GM19351 (cell line): ENCODE measurements around the gene ADAM21.
"Not testable (repeated sequence)": the region's sequence is repeated elsewhere in the genome, so short reads cannot be mapped to it uniquely, and the experiment has no call there.

Experiments
- ATAC-seq: cut with Tn5 transposase; IDR thresholded peaks from one replicate; pipeline ENCODE4 v1.9.1; 2021; ENCODE audit warnings: mild to moderate bottlenecking, moderate library complexity; ENCODE audit not compliant: unreplicated experiment

The ADAM21 gene

DNA sequence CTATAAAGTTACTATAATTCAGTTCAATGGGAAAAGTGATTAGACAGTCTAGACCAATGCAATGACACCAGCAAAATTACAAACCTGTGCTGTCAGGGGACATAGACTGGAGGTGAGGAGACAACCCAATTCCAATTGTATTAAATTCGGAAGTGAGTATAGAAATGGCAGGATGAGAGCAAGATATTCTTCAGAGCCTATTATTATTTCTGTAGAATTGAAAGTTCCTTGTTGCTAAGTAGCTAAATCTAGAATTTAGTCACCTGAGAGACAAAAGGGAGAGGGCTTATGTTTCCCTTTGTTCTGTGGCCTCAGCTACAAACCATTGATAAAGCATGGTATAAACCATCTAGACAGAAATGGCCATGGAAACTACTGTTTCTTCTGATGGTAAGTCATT is at the start of gene ADAM21:
Gene ADAM21 (plus strand): TSS at position 301 of the 400 bp plus-strand sequence. CDS start 5,326 bp downstream, outside the sequence.
- ATAC-seq: no peak

DNA sequence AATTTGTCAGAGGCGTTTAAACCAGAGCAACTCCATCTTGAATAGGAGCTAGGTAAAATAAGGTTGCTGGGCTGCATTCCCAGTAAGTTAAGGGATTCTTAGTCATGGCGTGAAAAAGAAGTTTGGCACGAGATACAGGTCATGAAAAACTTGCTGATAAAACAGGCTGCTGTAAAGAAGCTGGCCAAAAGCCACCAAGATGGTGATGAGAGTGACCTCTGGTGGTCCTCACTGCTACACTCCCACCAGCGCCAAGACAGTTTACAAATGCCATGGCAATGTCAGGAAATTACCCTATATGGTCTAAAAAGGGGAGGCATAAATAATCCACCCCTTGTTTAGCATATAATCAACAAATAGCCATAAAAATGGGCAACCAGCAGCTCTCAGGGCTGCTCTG is 48.6 kb upstream of the ADAM21 start:
- not testable (repeated sequence) for ATAC-seq

DNA sequence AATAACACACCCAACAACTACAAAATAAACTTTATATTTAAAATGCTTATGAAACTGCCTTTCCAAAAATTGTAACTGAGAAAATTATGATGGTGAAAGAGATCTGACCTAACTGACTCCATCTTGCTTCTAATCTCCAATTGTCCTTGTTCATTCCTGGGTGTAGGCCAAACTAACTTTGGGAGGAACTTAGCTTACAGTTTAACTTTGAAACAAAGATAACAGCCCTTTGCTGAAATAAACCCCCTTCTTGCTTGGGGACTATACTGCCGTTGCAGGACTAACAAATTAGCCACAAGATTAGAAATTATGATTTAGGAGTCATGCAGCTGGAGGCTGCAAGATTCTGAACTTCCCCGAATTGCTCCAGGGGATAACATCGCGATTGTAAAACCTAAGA is 45.8 kb upstream of the ADAM21 start:
- ATAC-seq: not testable (repeated sequence)

DNA sequence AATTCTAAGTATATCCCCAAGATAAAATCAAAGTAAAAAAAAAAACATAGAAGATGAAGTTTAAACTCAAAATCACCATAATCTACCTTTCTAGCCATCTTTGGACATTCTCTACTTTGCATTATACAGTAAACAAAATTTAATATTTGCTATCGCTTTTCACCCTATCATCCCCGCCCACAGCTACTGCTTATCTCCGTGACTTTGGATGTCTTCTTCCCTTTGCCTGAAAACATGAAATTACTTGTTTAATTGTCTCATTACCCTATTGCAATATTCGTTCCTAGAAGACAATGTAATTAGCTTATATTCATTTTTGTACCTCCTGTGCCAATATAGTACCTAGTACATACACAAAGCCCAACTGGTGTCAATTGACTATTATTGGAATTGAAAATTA is 44.4 kb upstream of the ADAM21 start:
- ATAC-seq: no peak

DNA sequence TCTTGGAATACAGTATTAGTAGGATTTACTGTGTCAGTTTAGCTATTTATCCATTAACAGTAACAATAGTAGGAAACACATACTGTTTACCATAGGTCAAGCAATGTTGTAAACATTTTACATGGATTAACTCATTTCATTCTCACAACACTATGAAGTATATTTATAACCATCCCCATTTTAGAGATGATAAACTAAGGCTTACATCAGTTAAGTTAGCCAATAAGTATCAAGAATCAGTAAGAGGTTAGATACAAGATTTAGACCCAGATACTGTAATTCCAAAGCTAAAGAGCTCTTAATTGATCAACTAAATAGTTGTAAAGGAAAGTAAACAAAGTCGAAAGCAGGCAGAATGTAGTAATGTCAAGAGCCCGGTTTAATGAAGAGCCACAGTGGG is 36.2 kb upstream of the ADAM21 start:
- no peak for ATAC-seq

DNA sequence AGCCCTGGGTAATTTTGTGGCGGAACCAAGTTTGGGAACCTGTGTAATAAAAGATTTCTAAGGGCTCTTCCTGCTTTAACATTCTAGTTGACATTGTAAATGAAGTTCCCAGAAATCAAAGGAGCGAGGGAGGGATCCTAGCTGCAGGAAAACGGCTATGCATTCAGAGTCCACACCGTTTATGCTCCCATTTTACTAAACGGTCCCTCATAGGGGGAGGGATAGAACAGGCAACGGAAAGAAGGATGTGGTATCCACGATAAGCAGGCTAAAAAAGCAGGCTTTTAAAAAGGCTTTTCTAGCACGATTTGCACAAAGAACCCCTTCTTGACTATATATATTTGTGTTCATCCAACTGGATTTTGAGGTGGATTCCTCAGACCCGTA is 35.6 kb upstream of the ADAM21 start:
- ATAC-seq: no peak

DNA sequence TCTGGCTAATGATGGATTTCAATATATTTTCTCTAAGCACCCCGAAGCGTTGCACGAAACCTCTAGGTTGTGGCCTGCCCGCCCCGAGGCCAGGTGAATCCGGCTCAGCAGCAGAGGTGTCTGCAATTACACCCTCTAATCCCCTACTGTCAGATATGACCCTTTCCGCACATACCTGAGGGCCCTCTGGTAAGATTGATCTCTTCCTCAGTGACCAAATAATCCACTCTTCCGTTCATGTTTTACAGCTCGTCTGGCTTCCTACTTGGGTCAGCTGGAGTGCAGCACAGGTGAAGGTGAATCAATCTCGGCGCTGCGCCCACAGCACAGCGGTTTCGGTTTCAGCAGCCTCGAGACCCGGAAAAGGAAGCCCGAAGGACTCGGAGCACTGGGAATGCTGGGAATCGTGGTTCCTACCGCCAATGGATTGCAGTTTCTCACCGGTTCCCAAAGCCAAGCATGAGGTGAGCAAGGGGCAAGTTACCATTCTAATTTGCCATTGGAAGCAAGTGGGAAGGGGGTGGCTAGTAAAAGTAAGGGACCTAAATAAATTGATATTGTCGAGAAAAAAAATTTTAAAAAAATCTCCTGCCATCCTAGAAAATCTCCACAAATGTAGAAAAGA is 35.1 kb upstream of the ADAM21 start, which contains the start of gene SYNJ2BP:
Gene SYNJ2BP (minus strand): TSS at position 366 of the 625 bp plus-strand sequence. CDS start 127 bp downstream, at position 239.
- ATAC-seq: peak; percentile 54

DNA sequence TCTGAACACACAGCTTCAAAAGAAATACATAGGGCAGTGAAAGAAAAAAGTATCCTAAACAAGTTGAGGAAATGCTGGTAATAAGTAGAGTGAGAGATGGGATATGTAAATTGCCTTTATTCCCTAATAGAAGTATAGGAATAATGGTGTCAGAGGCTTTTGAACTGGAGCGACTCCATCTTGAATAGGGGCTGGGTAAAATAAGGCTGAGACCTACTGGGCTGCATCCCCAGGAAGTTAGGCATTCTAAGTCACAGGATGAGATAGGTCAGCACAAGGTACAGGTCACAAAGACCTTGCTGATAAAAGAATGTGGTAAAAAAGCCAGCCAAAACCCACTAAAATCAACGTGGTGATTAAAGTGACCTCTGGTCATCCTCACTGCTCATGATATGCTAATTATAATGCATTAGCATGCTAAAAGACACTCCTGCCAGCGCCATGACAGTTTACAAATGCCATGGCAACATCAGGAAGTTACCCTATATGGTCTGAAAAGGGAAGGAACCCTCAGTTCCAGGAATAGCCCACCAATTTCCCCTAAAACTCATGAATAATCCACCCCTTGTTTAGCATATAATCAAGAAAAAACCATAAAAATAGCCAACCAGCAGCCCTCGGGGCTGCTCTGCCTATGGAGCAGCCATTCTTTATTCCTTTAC is 32.6 kb upstream of the ADAM21 start:
- not testable (repeated sequence) for ATAC-seq

DNA sequence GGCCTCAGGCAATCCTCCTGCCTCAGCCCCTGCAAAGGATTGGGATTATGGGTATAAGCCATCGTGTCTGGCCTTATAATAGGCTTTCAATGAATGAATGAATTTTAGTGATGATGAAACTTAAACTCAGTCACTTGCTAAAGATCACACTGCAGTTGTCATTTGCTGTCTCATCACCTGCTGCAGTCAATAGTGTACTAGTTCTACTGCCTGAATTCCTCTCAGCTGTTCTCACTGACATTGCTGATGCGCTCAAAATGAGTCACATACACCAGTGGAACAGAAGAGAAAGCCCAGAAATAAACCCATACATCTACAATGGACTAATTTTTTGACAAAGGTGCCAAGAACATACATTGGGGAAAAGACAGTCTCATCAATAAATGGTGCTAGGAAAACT is 29.4 kb upstream of the ADAM21 start:
- no peak for ATAC-seq

DNA sequence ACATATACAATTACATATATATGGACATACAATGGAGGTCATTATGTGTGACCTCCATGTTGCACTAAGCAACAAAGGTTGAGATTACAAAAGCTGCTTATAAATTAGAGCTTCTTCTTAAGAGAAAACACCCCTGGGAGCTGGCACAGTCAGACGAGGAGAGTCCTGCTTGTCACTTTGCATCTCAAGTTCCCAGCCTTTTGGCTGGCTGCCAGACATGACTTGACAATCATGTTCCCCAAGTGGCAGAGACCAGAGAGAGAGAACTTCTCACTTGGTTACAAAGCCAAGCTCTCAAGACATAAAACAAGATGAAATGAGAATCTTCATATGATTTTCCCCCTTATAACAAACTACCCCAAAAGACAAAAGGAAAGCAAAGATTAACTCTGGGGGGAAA is 26.6 kb upstream of the ADAM21 start:
- no peak for ATAC-seq

DNA sequence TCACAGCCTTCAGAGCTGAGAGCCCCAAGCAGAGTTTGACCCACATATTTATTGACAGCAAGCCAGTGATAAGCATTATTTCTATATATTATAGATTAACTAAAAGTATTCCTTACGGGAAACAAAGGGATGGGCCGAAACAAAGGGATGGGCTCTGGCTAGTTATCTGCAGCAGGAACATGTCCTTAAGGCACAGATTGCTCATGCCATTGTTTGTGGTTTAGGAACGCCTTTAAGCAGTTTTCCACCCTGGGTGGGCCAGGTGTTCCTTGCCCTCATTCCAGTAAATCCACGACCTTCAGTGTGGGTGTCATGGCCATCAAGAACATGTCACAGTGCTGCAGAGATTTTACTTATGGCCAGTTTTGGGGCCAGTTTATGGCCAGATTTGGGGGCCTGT is 25.4 kb upstream of the ADAM21 start:
- not testable (repeated sequence) for ATAC-seq

DNA sequence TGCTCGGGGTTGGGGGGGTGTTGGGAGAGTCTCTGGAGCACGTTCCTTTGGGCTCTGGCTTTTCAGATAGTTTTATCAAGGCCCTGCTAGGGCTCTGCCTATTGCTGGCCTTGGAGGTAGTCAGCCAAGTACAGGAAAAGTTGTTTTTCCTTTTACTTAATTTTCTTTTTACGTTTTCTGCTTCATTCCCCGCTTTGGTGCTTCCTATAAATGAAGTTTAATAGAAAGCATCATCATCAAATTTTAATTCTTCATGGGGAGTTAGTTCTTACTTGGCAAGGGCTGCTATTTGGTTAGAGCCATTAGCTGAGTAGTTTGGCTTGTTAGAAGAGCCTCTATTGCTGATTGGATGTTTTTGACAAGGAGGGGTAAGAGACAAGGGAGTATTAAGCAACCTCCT is 15.1 kb upstream of the ADAM21 start:
- no peak for ATAC-seq

DNA sequence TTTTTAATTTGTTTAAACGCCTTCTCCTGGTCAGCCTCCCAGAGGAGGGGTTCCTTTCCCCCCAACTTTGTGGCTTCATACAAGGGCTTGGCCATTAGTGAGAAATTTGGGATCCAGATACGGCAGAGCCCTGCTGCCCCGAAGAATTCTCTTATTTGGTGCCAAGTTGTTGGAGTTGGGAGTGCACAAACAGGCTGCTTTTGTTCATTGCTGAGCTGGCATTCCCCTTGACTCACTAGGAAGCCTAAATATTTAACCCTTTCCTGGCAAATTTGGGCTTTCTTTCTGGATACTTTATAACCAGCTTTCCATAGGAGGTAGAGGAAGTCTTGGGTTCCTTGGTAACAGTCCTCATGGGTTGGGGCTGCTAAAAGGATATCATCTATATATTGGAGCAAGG is 10.3 kb upstream of the ADAM21 start:
- no peak for ATAC-seq

DNA sequence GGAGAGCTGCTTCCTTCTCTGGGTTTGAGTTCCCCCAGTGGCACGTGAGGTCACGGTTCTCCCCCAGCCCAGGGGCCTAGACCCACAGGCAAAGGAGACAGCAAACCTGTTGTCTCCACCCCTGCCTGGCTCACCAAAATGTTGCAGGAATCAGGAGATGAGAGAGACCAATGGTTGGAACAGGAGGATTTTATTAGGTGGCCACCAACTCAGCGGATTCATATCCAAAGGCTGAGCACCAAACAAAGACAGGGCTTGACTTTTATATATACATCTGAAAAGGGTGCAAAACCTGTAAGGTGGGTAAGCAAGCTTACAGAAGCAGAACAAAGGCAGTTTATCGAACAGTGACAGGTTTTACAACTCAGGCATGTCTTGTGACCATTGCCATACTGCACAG is 9.2 kb upstream of the ADAM21 start:
- no peak for ATAC-seq

DNA sequence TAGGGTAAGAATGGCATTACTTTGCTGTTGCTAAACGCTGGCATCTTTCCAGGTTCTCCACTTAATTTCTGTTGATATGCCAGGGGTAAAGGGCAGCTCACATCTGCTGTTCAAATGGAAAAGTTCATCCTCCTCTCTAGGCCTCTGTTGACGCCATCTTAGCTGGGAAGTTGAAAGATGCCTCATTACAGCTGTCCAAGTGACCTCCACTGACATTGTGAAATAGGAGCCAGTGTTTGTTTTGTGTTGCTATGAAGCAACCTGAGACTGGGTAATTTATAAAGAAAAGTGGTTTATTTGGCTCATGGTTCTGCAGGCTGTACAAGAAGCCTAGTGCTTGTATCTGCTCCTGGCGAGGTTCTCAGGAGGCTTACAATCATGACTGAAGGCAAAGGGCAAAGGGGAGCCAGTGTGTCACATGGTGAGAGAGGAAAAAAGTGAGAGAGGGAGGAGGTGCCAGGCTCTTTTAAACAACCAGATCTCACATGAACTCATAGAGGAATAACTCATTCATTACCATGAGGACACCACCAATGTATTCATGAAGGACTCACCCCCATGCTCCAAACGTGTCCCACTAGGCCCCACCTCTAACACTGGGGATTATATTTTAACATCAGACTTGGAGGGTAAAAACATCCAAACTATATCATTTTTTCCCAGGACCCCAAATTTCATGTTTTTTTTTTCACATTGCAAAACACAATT is 3.2 kb upstream of the ADAM21 start:
- no peak for ATAC-seq

DNA sequence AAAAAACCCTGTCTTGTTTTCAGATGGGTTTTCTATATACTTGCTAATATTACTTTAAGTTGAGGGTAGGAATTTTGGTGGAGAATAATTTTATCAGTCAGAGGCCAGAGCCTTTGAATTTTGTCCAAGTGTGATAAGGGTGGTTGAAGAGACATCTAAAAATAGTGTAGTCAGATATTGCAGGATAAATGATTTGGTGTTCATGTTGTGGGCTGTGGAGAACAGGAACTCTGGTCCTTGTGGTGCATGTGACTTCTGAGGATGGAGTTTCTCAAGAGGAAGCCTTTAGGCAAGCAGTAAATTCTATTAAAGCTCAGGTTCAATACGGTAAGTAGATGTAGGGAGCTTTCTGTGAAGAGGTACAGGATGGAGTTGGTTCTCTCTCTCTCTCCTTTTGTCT is 2.8 kb downstream of the ADAM21 start:
- no peak for ATAC-seq

DNA sequence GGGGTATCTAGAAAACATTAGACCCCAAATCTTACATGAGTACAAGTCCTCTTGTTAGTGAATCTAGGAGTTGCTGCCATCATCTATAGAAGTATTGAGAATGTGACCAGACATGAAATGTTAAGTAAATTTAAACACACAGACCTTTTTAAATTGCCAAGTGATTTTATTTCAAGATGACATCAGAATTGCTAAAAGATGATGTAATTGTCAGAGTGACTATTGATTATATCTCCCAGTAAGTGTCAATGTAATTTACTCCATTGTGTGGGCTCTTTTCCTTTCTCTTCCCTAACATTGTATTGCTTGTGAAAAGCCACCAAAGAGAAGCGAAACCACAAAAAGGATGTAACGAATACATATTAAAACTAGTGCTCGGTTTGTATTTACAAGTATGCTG is 16.8 kb downstream of the ADAM21 start:
- no peak for ATAC-seq

DNA sequence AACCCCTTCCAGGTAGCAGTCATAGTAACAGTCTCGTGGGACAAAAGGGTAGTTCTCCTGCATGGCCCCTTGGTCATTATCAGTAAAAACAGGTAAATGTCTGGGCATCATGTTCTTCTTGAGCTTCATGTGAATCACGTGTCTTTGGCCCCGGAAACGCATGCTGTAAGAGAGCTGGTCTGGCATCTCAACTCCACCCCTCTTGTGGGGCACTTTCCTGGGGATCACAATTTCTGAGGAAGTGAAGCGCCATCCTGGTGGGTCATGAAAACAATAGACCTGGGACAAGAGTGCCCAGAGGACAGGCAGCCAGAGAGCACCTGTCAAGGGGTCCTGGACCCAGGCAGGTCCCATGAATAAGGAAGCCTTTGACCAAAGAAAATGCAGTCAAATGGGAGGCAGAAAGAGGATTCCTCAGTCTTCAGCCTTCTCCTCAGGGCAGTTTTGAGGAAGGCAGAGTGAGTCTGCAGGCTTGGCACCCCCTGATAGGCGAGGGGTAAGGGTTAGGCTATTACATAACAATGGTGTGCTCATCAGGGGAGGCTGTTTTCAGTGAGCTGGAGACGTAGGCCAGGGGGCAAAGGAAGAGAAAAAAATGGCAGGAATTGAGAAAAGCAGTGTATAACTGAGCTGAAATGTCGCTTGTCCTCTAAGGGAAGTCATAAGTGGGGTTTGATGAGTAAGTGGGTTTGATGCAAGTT is 19.0 kb downstream of the ADAM21 start:
- not testable (repeated sequence) for ATAC-seq

DNA sequence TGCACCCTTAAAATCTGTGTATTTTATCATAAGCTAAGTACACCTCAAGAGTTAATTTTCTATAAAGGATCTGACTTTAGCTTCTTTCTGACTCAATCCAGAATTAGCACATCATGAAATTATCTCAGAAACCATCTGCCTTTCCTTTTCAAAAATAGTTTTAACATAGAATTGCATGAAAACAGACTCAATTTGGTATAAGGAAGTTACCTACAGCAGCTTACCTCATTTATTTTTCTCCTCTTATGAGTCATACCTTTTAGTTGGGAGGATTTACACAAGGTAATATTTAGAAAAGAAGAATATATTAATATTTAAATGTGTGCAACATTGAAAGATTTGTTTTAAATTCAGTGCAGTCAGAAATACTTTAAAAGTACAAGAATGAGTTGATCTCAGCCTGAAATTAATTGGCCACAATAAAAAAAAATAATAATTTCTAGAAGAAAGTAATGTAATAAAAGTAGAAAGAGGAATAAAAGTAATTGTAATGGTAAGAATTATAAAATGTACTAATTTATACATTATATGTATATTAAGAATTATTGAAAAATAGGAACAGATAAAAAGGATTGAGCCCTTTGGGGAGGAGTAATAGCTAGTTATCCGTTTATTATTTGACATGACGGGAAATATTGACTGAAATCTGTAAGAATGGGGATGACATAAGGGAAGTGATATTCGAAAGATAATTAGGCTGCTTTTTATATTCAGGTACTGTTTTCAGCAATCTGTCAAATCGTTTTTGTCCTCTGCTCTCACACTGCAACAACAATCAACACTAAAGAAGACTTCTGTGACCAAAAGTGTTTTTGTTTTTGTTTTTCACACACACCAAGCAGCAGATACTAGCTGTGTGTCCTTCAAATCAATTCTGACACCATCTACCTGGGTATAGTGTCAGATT is 20.5 kb downstream of the ADAM21 start:
- peak; percentile 67 for ATAC-seq

DNA sequence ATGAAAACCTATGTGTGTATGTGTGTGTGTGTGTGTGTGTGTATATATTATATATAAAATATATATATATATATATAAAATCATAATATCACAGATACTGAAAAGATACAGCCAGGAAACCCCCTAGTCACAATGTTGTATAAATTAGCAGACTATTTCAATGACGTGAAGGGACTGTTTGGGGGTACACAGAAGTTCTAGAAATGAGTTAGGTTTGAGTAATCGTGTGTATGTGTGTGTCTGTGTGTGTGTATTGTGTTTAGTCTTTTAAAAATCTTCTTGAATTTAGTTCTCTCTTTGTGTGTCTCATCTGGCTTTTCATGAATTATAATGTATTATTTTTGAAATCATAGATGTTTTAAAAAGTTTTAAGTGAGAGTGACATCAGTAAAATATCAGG is 21.9 kb downstream of the ADAM21 start:
- ATAC-seq: no peak
